GM12878 (cell line): ENCODE measurements around the gene LGMN. TPM values are rescaled to one million over a fixed set of nuclear protein-coding genes. Genes with fewer than 3 reads are reported as not detected.

Source experiments
- ATAC-seq: fragments of 200-7000 bp; cut with Tn5 transposase; 3 replicates; pipeline ENCODE4 v1.9.1; 2020; ENCODE audit warnings: mild to moderate bottlenecking, moderate library complexity
- BruUV-seq: library from RNA; stranded (reverse); fragments of 400-500 nt; replicated peaks from 2 replicates; lab custom pipeline; 2021; lab: Mats Ljungman, UMichigan
- CTCF ChIA-PET: fragments of 300-600 bp; sonication (Branson Sonifier 250); formaldehyde crosslinking; extraction: SDS; loops from one replicate; lab custom pipeline; 2021; ENCODE audit warnings: inconsistent platforms; lab: Yijun Ruan, JAX
- POLR2A ChIA-PET: fragments of 350-600 bp; formaldehyde crosslinking; extraction: SDS; loops from one replicate; lab custom pipeline; 2021; ENCODE audit warnings: inconsistent platforms; lab: Charles Lee
- RAD21 ChIA-PET: fragments of 300-600 bp; sonication (Branson Sonifier 250); formaldehyde crosslinking; loops from one replicate; lab custom pipeline; 2023; ENCODE audit warnings: antibody characterized with exemption; ENCODE audit not compliant: unreplicated experiment; lab: Charles Lee
- SMC1A ChIA-PET: fragments of 300-600 bp; sonication (Branson Sonifier 250); formaldehyde crosslinking; loops from one replicate; lab custom pipeline; 2023; ENCODE audit not compliant: unreplicated experiment, uncharacterized antibody; lab: Charles Lee
- DNase-seq: peaks from one replicate; pipeline ENCODE4 v3.0.0-alpha.2; 2011; ENCODE audit warnings: low read depth, low spot score
- FAIRE-seq: peaks from 3 replicates; lab custom pipeline; 2011; peaks lifted over from hg19 to GRCh38; lab: Jason Lieb, UNC
- H2AFZ ChIP-seq: 2 replicates; pipeline ENCODE4 v1.6.0; 2011; ENCODE audit warnings: low read depth, low read length, control low read depth; ENCODE audit not compliant: control insufficient read depth
- H3K27ac ChIP-seq: 2 replicates; pipeline ENCODE4 v1.5.1; 2011; ENCODE audit warnings: control low read depth; ENCODE audit not compliant: control insufficient read depth, insufficient read depth
- H3K27me3 ChIP-seq, 2 experiments: replicated peaks in 1 of 2; 2 replicates each; pipeline versions ENCODE4 v1.6.0 to v1.6.1; 2011; ENCODE audit warnings: low read length in 1 of 2; ENCODE audit not compliant: control insufficient read depth in 2 of 2, insufficient read depth in 2 of 2
- H3K36me3 ChIP-seq, 2 experiments: 2 replicates each; pipeline ENCODE4 v1.5.1; 2011; ENCODE audit warnings: low read length in 1 of 2; ENCODE audit not compliant: control insufficient read depth in 2 of 2, insufficient read depth in 2 of 2
- H3K4me1 ChIP-seq: 2 replicates; pipeline ENCODE4 v1.6.1; 2011; ENCODE audit warnings: mild to moderate bottlenecking, low read length, moderate library complexity, mixed read lengths; ENCODE audit not compliant: control insufficient read depth, insufficient read depth
- H3K4me2 ChIP-seq: 2 replicates; pipeline ENCODE4 v1.6.0; 2011; ENCODE audit warnings: control low read depth; ENCODE audit not compliant: control insufficient read depth, insufficient read depth
- H3K4me3 ChIP-seq: fragments of 200-600 bp; sonication (generic); 2 replicates; pipeline ENCODE4 v1.5.1; 2016
- H3K79me2 ChIP-seq: 2 replicates; pipeline ENCODE4 v1.6.0; 2011; ENCODE audit warnings: low read length; ENCODE audit not compliant: control insufficient read depth, insufficient read depth
- H3K9ac ChIP-seq: 2 replicates; pipeline ENCODE4 v1.8.0; 2011; ENCODE audit warnings: low read length, control low read depth, mixed read lengths; ENCODE audit not compliant: control insufficient read depth, insufficient read depth
- H3K9me3 ChIP-seq: replicated peaks from 3 replicates; pipeline ENCODE4 v1.5.1; 2011; ENCODE audit warnings: mild to moderate bottlenecking, low read length; ENCODE audit not compliant: control insufficient read depth, insufficient read depth
- H4K20me1 ChIP-seq: 2 replicates; pipeline ENCODE4 v1.6.0; 2011; ENCODE audit not compliant: control insufficient read depth, insufficient read depth
- ATF7 ChIP-seq: fragments of 450-650 bp; IDR thresholded peaks from 2 replicates; pipeline ENCODE4 v1.6.1; 2016; ENCODE audit warnings: low read depth, mild to moderate bottlenecking
- CBX3 ChIP-seq: fragments of 200-600 bp; sonication (generic); IDR thresholded peaks from 2 replicates; pipeline ENCODE4 v1.6.1; 2016; ENCODE audit warnings: low read depth, borderline replicate concordance
- CHD2 ChIP-seq: IDR thresholded peaks from 2 replicates; pipeline ENCODE4 v1.6.1; 2011; ENCODE audit warnings: low read depth, low read length, improper control_type of control experiment, borderline replicate concordance
- CREM ChIP-seq: IDR thresholded peaks from 2 replicates; pipeline ENCODE4 v1.6.1; 2014; ENCODE audit warnings: antibody characterized with exemption, low read depth
- MEF2B ChIP-seq: fragments of 450-650 bp; IDR thresholded peaks from 2 replicates; pipeline ENCODE4 v1.6.1; 2018; ENCODE audit warnings: mild to moderate bottlenecking, moderate library complexity; ENCODE audit not compliant: partially characterized antibody, poor library complexity, severe bottlenecking
- NFIC ChIP-seq: IDR thresholded peaks from 2 replicates; pipeline ENCODE4 v1.6.1; 2012; ENCODE audit warnings: low read depth, mild to moderate bottlenecking, inconsistent platforms, low read length, moderate library complexity
- RB1 ChIP-seq: fragments of 450-650 bp; formaldehyde crosslinking; IDR thresholded peaks from 2 replicates; pipeline ENCODE4 v1.6.1; 2017; ENCODE audit warnings: mild to moderate bottlenecking, borderline replicate concordance
- SMARCA5 ChIP-seq: fragments of 450-650 bp; IDR thresholded peaks from 2 replicates; pipeline ENCODE4 v1.6.1; 2017; ENCODE audit warnings: mild to moderate bottlenecking
- SREBF1 ChIP-seq: IDR thresholded peaks from 2 replicates; pipeline ENCODE4 v1.6.1; 2012; ENCODE audit warnings: mild to moderate bottlenecking, low read length
- SUPT20H ChIP-seq: IDR thresholded peaks from 2 replicates; pipeline ENCODE4 v1.6.1; 2011; ENCODE audit warnings: low read depth, mild to moderate bottlenecking, low read length, moderate library complexity, borderline replicate concordance; ENCODE audit not compliant: control insufficient read depth
- TAF1 ChIP-seq: IDR thresholded peaks from 2 replicates; pipeline ENCODE4 v1.6.1; 2011; ENCODE audit warnings: mild to moderate bottlenecking, low read depth, low read length, borderline replicate concordance
- ZNF217 ChIP-seq: fragments of 450-650 bp; IDR thresholded peaks from 2 replicates; pipeline ENCODE4 v1.6.1; 2017; ENCODE audit warnings: antibody characterized with exemption, mild to moderate bottlenecking
- WGBS: methylation state at CpG from one replicate; pipeline ENCODE4 v1.1.6; 2016; ENCODE audit warnings: low lambda C conversion rate; ENCODE audit not compliant: insufficient replicate concordance, insufficient coverage; ENCODE audit errors: missing lambda C conversion rate; 5-methylcytosine and 5-hydroxymethylcytosine counted together
- in situ Hi-C: fragments of 300-500 bp; cut with MboI; formaldehyde crosslinking; loops from 9 replicates; pipeline ENCODE4 v1.14.3; 2018; ENCODE audit warnings: mixed read lengths
- intact Hi-C: fragments of 100-400 bp; cut with micrococcal nuclease; formaldehyde crosslinking; loops from one replicate; pipeline ENCODE4 v1.14.2; 2022; ENCODE audit not compliant: unreplicated experiment
- polyA plus RNA-seq, 11 experiments: library from polyadenylated mRNA; depleted of rRNA in 4 of 11; unstranded in 6 of 11; stranded (reverse) in 5 of 11; fragments of >200 nt; fragmentation: Nextera tagmentation in 4 of 11; fragmentation: Illumina TruSeq in 1 of 11; extraction: Ambion mirVana in 4 of 11; extraction: Trizol in 1 of 11; gene quantifications; 1 replicate in 1 of 11; 2 replicates in 10 of 11; pipeline versions ENCODE4 v1.2.1 to v1.2.3, GENCODE V29; 2011 to 2016; ENCODE audit warnings: inconsistent platforms in 2 of 11, missing spikeins in 2 of 11, low read depth in 1 of 11
- total RNA-seq, 4 experiments: library from RNA; depleted of rRNA in 3 of 4; stranded (reverse); fragments of >200 nt in 3 of 4; fragmentation: Illumina TruSeq in 1 of 4; extraction: Trizol in 1 of 4; gene quantifications; 2 replicates each; pipeline versions ENCODE4 v1.2.1 to v1.2.3, GENCODE V29; 2013 to 2021
- TF ChIP-seq, protein P1 (sequence below): fragments of 450-650 bp; IDR thresholded peaks from 2 replicates; pipeline ENCODE4 v1.6.1; 2016; ENCODE audit warnings: mild to moderate bottlenecking

The LGMN gene
- total and polyA plus RNA-seq, 10 of the 15 experiments (the other 5 are each of a cell fraction or from before 2014, with no cell fraction given): 0.71 to 192 (median 3.9) TPM

DNA sequence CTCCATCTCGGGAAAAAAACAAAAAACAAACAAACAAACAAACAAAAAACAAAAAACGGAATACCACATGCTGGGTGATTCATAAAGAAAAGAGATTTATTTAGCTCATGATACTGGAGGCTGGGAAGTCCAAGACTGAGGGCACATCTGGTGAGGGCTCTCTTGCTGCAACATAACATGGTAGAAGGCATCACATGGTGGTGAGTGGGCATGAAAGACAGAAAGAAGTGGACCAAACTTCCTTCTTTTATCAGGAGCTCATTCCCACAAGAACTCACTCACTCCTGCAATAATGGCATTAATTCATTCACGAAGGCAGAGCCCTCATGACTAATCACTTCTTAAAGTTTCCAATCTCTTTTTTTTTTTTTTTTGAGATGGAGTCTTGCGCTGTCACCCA, 8.0 kb upstream of the LGMN start (continued):
- no peak for TF ChIP-seq CREM
- no peak for TF ChIP-seq TAF1
- no peak for TF ChIP-seq SMARCA5
- TF ChIP-seq RB1: no peak
- no peak for TF ChIP-seq CBX3
- TF ChIP-seq, protein P1, sequence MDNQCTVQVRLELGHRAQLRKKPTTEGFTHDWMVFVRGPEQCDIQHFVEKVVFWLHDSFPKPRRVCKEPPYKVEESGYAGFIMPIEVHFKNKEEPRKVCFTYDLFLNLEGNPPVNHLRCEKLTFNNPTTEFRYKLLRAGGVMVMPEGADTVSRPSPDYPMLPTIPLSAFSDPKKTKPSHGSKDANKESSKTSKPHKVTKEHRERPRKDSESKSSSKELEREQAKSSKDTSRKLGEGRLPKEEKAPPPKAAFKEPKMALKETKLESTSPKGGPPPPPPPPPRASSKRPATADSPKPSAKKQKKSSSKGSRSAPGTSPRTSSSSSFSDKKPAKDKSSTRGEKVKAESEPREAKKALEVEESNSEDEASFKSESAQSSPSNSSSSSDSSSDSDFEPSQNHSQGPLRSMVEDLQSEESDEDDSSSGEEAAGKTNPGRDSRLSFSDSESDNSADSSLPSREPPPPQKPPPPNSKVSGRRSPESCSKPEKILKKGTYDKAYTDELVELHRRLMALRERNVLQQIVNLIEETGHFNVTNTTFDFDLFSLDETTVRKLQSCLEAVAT: no peak
- no peak for TF ChIP-seq SUPT20H
- no peak for TF ChIP-seq NFIC
- no peak for TF ChIP-seq ZNF217
- no peak for TF ChIP-seq SREBF1
- TF ChIP-seq CHD2: no peak

DNA sequence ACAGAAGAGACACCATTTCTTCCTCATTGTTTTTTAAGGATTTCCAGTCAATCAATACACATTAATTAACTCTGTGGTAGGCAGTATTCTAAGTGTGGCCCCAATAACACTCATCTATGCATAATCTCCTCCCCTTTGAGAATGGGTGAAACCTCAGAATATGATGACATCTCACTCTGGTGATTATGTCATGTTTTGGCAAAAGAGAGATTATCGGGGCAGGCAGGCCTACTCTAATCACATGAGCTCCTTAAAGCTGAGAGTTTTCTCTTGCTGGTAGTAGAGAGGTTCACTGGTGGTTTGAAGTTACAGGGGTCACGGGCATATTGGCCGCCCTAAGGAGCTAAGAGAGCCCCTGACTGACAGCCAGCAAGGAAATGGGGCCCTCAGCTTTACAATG, 7.1 kb upstream of the LGMN start:
- Histone ChIP-seq H3K4me1 (peaks cover 35% of the 10 kb centered on the region), H3K27ac (no peak overlapping the region), H3K79me2 (no peaks in the 10 kb centered on the region), H3K4me2 (no peak overlapping the region), H4K20me1 (no peaks in the 10 kb centered on the region), H3K27me3 (no peaks in the 10 kb centered on the region), H2AFZ (no peak overlapping the region), H3K9me3 (peaks cover 9% of the 10 kb centered on the region), H3K4me3 (no peak overlapping the region), H3K9ac (no peak overlapping the region), H3K36me3 (no peaks in the 10 kb centered on the region)
- ChIA-PET SMC1A (interaction anchor here (2.7 kb wide), 1 partner anchor 13 kb away, joined by 19 read pairs; no protein-coding TSS in a partner anchor), RAD21 (no interaction called here), POLR2A (interaction anchor here (1.1 to 1.8 kb wide), 3 partner anchors 12 to 20 kb away, joined by 3 to 9 read pairs (median 5); no protein-coding TSS in a partner anchor), CTCF (interaction anchor here (1.0 kb wide), 1 partner anchor 29 kb away, joined by 4 read pairs; no protein-coding TSS in a partner anchor)
- DNase-seq (no peak), FAIRE-seq (no peak), ATAC-seq (peak; percentile 13; the same call in 1 of the 3 replicates)
- peak; percentile 57 for TF ChIP-seq ATF7
- TF ChIP-seq MEF2B: no peak
- in situ Hi-C loops: loop anchor here (25.0 kb wide), 2 partner anchors 1207 to 1393 kb away; no protein-coding TSS in a partner anchor
- 97% methylated on average over 3 of the region's 3 CpGs for WGBS
- intact Hi-C loops: no loop called here
- BruUV-seq: no TSS peak
